HPDE6-E6E7 (cell line): ENCODE measurements around the gene CDK15.

ENCODE experiments used
- DNase-seq: peaks from one replicate; pipeline ENCODE4 v3.0.0; 2011; ENCODE audit warnings: missing footprints; ENCODE audit errors: extremely low spot score

The CDK15 gene

DNA sequence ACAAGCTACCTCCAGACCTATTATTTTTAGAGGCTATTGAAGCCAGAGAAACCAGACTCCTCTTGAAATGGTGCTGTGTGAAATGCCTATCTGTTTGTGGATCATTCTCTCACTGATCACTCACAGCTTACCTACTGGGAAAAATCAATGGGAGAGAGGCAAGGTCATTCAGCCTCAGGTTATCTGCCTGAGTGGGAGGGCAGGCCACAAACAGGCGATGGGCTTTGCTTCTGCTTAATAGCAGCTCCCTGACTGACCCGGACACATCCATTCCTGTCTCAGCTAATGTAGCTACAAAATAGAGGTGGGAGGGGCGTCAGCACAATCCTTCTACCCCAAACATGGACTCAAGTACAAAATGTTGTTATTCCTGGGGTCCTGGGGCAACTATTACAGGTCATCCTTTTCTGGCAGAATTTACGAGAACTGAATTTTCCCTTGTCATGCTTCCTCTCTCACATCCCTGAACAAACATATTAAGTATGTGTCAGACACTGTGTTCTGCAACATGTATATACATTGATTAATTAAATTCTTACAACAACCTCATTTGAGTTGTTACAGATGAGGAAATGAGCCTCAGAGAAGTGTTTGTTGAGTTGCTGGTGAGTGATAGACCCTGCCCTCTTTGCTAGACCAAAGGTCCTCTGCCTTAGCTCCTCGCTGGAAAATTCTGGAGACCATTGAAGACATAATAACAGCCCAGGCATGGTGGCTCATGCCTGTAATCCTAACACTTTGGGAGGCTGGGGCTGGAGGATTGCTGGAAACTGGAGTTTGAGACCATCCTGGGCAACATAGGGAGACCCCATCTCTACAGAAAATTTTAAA lies 60.5 kb downstream of the CDK15 start:
- no peak for DNase-seq

DNA sequence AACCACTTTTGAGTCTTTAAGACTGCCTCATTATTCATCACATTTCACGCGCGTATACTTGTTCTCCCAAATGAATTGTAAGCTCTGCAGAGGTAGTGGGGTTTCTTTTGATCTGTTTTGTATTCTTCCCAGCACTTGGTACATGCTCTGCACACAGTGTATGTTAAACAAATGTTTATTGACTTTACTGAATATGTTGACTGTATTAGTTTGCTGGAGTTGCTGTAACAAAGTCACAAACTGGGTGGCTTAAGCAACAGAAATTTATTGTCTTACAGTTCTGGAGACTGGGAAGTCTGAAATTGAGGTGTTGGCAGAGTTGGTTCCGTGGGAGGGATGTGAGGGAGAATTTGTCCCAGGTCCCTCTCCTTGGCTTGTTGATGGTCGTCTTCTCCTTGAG lies 65.1 kb downstream of the CDK15 start:
- no peak for DNase-seq

DNA sequence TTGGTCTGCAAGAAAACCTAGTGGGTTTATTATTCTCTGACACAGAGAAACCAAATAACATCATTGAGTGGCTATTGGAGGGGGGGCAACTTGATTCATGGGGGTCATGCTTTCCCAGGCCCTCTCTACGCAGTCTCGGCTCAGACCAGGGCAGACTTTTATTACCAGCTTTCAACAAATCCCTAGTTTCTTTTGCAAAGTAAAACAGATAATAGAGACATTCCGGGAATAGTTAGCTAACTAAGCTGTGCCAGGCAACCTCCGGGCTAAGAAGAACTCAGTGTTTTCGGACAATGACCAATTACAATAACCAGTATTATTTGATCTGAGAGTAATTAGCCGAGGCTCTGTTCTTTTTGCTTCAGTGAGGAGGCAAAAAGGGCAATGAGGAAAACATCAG lies 66.3 kb downstream of the CDK15 start:
- DNase-seq: no peak

DNA sequence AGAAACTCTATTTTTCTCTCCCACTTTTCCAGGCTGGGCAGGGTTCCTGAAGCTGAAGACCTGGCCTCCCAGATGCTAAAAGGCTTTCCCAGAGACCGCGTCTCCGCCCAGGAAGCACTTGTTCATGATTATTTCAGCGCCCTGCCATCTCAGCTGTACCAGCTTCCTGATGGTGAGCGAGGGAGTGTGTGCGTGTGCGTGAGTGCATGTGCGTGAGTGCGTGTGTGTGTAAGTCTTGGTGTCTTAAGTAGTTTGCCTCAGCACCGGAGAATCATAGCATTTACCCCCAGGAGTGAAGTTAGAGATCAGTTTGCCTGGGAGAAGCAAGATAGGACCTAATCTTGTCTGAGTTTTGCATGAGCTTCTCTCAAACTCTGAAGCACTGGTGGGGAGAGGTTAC lies 73.7 kb downstream of the CDK15 start:
- DNase-seq: no peak

DNA sequence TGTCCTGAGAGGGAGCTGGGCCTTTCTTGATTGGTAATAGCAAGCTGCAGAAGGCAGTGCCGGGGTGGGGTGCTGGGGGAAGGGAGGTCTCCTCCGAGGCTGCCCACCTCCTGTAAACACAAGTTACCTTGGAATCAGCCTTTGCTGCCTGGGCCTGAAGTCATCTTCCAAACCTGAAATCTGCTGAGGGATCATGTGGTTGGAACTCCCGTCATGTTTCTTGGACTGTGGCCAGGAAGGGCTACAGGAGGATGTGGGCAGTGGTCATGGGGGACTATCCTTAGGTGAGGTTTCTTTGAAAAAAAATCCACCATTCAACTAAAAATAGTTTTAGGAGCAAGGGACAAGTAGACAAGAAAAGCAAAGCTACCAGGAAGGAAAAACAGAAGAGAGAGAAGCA lies 74.2 kb downstream of the CDK15 start:
- DNase-seq: no peak

DNA sequence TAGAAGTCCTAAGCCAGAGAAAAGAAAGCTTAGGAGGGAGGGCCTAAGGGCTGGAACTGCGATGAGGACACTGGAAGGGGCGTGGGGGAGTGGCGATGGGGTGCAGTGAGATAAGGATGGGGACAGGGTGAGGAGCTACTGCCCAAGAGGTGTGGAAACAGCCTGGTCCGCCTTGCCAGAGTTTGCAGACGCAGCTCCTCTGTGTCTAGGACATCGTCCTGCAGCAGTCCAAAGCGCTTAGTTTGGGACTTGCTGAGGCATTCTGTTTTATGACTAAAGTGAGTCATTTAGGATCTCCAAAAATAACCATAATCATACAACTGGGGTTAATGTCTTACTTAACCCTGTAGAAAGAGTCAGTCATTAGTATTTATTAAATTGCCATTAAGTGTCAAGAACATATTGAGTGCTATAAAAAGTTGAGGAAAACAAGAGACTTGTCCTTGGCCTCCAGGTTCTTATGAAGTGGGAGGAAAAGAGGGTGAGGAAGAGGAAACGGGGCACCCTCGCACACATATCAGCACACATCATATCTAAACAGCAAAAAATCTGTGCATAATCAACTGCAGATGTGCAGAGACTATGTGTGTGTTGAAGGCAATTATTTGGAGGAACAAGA lies 74.8 kb downstream of the CDK15 start:
- DNase-seq: no peak

DNA sequence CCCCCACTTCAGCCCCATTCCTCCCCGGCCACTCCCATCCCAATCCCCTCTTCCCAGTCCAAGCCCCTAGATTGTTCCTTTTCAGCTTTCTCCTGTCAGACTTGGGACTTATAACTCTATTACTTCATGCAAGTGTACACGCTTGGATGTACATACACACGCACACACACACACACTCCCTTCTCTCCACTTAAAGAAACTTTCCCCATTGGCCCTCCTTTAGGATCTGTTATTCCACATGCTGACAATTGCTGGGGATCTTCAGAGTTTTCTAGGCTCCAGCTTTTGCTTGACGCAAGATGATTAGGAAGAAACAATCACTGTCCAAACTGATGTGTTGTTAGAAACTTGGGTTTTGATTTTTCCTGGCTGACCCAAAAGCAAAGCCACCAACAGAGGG lies 75.4 kb downstream of the CDK15 start:
- no peak for DNase-seq

- no peak for DNase-seq
These were observed 76.2 kb downstream of the CDK15 start for GRCh38 chr2:201882353-201883090.

- DNase-seq: no peak
These were observed 77.5 kb downstream of the CDK15 start for GRCh38 chr2:201883606-201884369.

GRCh38 chr2:201886504-201886903 lies 80.2 kb downstream of the CDK15 start:
- no peak for DNase-seq

GRCh38 chr2:201887773-201888425 lies 81.6 kb downstream of the CDK15 start:
- no peak for DNase-seq

GRCh38 chr2:201888426-201888800 lies 82.1 kb downstream of the CDK15 start:
- no peak for DNase-seq

GRCh38 chr2:201890453-201890852 lies 84.1 kb downstream of the CDK15 start:
- DNase-seq: peak; percentile 21

DNA sequence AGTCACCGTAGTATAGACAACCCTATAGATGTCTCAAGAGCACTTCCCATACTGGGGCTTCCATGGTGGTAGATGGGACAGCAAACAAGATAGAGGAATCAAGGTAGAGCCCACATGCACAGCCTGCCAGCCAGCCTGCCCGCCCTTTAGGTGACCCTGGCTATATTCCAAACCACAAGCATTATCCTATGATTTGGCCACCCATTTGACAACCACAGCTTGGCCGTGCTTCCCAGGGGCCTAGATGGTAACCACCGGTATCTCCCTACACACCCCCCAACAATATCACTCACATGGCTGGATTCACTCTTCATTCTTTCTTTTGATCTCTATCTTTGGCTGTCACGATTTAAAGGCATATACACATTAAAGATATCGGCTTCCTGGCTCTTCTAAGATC lies 85.3 kb downstream of the CDK15 start:
- DNase-seq: no peak

DNA sequence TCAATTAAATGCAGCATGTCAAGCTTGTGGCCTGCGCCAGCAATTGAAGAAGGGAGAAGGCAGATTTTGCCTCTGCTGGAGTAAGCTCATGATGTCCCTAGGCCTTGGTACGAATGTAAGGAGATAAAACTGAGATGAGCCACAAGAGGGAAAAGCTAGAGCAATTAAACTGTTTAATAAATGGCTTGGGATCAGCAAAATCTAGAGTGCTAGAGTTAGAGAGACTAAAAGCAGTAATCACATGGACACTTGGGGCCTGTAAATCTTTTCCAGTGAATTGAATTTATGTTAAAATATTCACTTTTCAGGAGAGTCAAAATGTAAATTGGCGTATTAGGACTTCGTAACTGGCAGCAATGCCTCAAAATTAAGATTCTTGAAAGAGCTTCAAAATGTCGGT lies 86.2 kb downstream of the CDK15 start:
- no peak for DNase-seq

- DNase-seq: no peak
These were observed 94.0 kb downstream of the CDK15 start for GRCh38 chr2:201900362-201900761.

DNA sequence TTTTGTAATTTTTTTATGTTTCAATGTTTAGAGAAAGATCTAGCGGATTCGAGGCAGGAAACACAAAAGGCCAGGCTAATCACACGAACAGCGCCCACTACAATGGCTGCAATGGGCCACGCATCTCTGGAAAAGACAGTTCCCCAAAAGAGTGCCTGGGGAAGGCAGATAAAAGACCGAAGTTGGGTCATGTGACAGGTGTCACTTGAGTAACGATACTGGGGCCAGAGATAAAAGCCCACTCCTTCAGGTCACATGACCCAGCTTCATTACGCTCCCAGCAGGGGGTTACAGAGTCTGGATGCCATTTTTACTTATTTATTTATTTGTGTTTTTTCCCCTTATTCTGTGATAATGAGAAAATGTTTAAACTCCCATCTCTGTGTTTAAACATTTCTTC lies 95.4 kb downstream of the CDK15 start:
- no peak for DNase-seq

DNA sequence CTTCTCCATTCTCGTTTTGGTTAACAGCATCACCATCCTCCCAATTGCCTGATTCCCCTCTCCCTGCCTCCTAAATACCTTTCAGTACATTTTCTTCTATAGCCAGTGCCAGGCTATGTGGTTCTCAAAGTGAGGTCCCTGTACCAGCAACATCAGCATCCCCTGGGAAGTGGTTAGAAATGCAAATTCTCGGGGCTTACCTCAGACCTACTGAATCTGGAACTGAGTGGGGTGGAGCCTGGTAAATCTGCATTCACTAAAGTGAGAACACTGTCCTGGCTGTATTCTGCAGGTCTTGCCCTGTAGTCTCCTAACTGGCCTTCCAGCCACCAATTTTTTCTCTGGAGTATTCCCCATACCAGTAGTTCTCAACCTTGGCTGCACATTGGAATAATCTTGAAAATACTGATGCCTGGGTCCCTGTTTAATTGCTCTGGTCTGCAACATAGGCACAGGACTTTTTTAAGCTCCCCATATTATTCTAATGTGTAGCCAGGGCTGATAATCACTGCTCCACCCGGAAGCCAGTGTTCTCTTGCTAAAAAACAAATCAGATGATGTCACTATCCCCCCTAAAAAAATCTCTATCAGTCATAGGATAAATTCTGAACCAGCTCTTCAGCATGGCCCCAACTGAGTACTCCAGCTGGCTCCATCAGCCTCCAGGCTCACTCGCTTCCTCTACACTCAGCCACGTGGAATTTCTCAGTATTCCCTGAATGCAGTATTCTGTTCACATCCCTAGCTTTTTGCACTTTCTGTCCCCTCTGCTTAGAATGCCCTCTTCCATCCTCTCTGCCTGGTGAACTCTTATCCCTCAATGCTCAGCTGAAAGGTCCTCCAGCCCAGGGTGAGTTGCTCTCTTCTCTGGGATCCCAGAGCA lies 98.4 kb downstream of the CDK15 start:
- no peak for DNase-seq

- no peak for DNase-seq
These were observed 100.6 kb downstream of the CDK15 start for GRCh38 chr2:201906777-201907562.

- no peak for DNase-seq
These were observed 101.2 kb downstream of the CDK15 start for GRCh38 chr2:201907563-201907881.
